NCI-H82 (cell line): ENCODE data around the gene ZDHHC8.

ENCODE experiments used
- DNase-seq: peaks from one replicate; lab custom pipeline; 2025; lab: John Stamatoyannopoulos, UW

ZDHHC8 gene

DNA sequence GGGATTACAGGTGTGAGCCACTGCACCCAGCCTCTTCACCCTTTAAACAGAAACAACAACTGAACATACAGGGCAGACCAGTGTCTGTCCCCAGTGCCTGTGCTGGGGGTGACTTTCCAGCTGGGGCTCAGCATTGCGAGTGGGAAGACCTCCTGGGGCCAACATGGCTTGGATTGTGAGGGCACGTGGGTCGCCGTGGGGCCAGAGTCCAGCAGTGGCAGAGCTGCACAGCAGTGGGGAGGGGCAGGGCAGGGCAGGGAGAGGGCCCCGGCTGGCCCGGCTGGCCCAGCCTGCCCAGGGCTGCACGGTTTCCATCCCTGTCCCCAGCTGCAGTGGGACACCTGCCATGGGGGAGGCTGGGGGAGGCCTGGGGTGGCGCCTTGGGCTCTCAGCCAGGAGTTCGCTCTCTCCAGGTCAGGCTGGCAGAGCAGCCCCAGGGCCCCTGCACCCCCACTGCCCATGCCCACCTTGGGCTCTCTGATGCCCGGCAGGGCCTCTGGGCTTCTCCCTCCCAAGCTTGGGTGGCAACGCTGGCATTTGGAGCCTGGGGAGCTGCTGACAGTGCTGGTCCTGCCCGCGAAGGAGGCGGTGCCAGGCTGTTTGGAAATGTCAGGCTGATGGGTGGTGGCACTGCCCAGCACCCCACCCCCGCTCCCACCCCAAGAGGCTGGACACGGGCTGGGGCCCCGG lies 49.7 kb downstream of the ZDHHC8 start:
- DNase-seq, result no peak

DNA sequence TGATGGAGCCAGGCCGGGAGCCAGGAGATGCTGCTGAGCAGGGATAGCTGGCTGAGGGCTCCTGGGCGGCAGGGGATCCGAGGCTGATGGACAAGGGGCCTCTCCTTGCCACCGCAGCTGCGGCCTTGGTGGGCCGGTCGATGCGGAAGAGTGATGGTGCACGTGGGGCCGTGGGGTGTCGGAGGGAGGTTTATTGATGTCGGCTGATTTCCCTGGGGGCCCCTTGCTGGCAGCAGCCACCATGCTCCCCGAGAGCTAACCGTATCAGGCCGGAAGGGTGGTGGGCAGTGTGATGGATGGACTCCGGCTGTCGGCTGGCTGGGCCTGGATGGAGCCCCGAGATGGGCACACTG lies 50.3 kb downstream of the ZDHHC8 start:
- no peak for DNase-seq

DNA sequence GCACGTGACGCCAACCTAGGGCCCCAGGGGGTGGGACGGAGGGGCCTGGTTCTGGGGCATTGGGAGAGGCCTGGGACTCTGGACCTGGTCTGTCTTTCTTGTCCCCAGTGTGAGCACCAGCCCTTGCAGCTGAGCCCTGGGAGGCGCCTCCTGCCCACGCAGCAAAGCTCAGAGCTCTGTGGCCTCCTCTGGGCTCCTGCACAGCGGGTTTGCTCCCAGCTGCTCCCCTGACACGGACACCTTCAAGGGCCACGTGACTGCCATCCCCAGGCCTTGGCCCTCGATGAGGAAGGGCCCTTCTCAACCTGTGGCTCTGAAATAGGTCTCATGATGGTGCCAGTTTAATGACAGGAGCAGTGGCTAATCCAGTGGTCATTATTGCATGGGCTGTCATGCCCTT lies 50.8 kb downstream of the ZDHHC8 start:
- DNase-seq, result no peak

DNA sequence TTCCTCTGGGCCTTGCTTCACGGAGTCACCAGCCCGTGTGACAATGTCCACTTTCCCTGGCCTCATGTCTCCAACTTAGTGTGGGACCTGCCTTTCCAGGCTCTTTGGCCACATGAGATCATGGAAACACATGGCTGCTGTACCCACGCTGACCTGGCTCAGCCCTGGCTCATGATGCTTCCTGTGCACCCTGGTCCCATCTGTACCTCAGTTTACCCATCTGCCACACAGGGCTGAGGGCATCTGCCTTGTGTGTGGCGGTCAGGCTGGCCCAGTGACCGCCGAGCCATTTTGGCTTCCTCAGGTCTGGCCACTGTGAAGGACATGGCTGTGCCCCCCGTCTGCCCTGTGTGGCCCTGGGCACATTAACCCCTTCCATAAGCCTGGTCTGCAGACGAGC lies 51.5 kb downstream of the ZDHHC8 start:
- no peak for DNase-seq

DNA sequence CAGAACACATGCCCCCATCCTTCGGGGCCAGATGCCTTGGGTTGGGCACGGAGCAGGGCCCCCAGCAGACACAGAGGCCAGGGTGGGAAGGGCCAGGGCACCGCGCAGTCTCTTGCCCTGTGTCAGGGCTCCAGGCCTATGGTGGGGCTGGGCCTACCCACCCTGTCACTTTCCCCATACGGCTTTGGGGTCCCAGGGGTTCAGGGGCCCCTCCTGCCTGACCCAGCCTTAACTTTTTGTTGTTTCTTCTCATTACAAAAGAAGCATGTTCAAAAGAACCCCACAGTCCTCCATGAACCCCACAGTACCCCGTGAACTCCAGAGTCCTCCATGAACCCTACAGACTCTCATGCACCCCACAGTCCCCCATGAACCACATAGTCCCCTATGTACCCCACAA lies 52.2 kb downstream of the ZDHHC8 start:
- no peak for DNase-seq

DNA sequence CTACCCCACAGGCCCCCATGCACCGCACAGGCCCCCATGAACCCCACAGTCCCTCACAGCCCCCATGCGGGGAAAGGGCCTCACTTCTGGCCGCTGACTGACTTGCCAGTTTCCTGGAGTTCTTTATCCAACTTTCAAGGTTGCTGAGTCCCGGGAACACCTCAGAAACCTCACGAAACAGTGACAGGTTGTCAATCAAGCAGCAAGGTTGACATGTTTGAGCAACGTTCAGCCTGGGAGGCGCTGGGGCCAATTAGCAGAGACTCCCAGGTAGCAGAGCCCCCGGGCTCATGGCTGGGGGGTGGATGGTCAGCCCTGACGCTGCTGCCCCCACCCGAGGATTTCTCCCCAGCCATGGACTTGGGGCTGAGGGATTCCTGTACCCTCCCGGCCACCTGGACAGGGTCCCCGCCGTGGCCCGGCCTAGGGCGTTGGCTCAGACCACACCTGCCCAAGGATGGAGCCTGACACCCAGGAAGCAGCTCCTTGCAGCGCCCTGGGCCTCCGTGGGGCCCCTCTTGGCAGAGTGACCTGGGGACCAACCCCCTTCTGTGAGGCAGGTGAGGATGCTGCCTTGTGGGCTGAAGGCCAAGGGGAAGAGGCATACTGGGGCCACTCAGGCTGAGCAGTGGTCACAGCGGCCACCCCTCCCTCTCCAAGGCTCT lies 53.0 kb downstream of the ZDHHC8 start:
- no peak for DNase-seq

DNA sequence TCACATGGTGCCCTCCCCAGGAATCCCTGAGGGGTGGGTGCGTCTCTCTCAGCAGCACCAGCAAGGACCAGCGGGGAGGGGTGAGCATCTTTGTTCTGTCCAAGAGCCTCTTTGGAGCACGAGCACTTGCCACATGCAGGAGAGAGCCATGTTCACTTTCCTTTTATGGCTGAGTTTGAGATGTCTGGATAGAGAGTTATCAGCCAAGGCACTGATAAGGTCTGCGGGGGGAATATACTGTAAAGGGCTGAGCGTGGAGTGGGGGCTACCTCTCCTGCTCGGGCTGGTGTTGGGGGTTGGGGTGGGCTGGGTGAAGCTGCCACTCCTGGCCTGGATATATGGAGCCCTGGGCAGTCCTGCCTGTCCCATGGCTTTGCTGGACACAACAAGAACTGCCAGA lies 54.1 kb downstream of the ZDHHC8 start:
- DNase-seq, result no peak

DNA sequence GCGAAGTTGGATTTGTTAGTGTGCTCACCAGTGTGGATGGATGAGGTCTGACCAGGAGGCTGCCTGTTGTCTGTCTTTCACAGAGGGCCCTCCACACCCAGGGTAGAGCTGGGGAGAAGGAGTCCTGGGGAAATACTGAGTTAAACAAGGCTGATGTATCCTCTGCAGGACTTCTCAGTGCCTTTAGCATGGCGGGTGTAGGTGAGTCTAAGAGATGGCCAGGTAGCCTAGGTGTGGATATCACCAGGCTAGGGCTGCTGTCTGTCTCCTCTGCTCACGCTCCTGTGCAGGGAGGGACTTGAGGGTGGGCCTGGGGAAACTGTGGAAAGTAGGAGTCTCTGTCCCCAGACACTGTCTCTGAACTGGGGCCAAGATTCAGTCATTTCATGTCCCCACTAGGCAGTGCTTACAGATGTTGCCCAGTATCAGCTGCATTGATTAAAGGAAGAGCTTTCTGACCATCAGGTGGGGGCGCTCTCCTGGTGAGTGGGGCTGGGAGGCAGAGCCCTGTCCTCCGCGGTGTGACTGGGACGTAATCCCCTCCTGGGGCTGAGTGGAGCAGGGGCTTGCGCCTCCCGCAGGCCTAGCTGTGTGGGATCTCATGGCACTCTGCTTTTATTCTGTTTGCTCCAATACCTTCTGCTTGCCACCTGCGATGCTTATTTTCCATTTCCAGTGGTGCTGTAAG lies 54.7 kb downstream of the ZDHHC8 start:
- peak; percentile 80 for DNase-seq

DNA sequence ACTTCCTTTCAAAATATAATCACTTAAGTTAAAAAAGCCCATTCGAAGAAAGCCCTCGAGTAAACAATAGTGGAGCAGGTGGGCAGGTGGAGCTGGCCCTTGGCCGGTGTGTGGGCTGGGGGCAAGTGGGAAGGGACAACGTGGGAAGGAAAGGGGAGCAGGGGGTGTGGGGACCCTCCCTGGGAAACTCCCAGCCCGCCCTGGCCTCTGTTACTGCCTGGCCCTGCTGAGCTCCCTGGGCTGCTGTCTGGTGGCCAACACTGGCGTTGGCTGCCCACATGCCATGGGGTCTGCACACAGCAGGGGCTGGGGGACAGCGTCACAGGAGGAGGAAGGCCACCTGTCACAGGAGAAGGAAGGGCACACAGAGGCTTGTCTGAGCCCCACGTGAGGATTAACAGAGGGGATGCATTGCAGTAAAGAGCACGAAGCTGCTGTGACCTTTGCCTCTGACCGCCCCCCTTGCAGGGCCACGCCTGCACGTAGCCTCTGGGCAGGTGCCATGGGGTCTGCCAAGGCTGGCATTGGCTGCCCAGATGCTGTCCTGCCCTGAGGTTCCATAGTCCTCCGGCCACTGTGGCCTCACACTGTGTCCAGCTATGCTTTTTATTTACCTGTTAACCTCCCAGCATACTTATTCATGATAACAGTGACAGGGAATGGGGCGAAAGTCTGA lies 55.4 kb downstream of the ZDHHC8 start:
- DNase-seq, result peak; percentile 5

DNA sequence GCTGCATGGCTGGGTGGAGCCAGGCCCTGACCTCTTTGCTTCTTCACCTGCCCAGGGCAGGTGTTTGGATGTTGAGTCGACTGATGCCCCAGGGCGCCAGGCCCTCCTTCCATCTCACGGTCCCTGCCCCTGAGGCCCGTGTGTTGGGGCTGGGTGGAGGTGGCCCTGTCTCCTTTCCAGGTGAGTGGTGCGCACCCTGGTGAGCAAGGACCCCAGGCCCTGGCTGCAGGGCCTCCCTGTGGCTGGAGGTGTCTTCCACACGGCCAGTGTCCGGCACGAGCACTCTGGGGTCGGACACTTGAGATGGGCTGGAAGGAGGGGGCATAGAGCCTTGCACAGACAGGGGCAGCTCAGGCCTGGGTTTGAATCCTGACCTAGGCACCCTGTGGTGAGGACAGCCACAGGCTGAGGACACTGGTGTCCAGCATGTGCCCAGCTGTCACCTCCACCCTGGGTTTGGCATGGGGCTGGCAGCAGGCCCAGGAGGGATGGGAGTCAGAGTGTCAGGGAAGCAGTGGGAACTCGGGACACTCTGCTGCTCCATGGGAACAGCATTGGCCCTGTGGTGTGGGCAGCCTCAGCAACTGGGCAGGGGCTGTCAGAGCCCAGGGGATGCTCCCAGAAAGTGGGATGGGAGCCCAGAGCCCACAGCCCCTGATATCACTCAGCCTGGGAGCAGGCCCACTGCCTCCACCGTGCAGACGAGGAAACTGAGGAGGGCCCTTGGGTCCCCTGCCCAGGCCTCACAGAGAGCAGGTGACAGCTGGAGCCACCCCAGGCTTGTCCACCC lies 56.4 kb downstream of the ZDHHC8 start:
- no peak for DNase-seq

DNA sequence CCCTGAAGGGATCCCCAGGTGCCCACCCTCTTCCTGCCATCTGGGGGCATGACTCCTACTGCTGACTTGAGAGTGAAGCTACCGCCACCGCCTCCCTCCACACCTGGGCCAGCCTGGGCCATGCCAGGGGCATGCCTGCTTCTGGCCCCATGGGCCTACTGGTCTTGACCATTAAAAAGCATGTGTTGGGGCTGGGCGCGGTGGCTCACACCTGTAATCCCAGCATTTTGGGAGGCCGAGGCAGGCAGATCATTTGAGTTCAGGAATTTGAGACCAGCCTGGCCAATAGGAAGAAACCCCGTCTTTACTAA lies 56.9 kb downstream of the ZDHHC8 start:
- DNase-seq, result no peak

DNA sequence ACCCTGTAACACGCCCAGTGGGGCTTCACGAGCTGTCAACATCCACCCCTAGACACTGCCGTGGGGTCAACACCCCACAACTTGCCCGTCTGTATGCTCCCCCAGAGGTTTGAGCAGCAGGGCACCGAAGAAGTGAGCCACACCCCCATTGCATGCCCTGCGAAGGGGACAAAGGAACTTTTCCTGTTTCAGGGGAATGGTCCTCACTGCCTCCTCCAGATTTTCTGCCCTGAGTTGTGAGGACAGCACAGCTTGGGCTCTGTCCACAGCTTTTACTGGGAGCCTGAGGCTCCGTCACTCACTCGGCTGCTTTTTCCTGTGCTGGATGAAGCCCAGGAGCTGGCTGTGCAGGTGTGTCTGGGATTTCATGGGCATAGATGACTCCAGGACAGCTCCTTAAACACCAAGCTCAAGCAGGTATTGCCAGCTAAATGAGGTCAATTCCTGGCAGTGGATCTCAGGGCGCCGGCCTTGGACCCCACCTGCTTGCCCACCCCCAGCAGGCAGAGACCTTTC lies 59.5 kb downstream of the ZDHHC8 start:
- DNase-seq, result no peak

DNA sequence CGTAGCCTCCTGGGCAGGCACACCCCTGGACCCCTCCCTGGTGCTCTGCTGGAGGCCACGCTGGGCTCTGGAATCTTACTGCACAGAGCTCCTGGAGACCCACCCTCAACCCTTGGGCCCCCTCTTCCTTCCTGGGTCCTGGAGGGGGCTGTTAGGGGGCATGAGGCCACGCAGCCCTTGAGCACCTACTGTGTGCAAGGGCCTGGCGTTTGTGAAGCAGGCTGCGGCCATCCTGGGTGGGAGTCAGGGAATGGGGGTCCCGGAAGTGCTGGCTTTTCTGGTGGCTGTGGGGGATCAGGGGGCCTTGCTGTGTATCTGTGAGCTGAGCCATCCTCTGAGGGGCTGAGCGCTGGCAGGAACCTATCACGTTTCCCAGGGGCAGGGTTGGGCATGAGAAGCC lies 60.2 kb downstream of the ZDHHC8 start:
- no peak for DNase-seq

DNA sequence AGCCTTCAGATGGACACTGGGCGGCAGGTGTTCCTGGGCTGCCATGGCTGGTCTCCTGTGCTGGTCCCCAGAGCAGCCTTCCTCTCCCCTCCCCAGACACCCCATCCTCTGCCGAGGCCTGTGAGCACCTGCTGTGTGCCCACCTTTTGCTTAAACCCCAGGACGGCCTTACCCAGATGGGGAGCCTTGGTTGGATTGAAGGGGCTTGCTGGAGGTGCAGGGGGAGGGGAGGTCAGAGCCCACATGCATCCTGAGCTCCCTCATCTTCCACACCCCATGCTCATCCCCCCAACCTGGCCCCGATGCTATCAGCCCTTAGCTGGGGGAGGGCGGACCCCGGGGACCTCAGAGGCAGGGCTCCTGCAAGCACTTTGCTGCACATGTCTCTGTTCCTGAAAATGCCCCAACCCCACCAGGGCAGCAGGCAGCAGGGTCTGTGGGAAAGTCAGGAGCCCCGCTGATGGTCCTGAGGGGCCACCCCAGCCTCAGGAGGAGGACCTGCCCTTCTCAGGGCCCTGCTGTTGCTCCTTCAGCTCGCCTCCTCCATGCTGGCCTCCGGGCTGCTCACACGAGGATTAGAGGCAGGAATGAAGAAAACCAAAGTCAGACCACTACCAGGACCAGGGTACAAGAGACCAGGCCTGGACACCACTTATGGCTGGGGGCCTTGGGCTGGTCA lies 60.8 kb downstream of the ZDHHC8 start:
- DNase-seq, result no peak

DNA sequence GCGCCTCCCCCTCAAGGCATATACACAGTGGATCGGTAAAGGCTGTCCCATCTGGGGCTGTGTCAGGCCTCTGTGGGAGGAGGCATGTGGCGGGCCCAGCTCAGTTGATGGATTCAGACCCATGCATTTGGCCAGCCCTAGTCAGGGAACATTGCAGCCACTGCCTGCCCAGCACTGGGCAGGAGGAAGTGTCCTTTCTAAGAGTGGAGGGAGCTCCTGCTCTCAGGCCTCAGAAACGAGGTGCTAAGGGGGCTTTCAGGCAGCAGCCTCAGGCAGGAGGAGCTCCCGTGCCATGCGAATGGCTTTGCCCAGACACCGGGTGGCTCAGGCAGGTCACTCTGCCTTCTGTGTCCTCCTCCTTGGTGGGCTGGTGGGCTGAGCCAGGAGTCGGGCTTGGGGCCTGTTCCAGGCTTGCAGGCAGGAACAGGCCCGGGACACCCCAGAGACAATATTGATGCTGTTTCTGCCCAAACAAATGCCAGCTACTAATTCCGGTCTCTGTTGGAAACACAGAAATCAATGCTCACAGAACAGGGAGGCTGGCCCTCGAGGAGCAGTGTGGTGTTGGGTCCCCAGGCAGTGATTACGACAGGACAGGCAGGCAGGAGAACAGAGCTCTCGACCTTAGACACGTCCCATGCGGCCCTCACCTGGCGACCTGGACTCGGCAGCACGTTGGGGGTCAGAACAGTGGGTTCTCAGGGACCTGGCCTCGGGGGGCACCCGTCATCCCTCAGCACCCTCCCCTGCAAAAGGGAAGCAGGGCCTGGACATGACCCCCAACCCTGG lies 61.6 kb downstream of the ZDHHC8 start:
- DNase-seq, result no peak

DNA sequence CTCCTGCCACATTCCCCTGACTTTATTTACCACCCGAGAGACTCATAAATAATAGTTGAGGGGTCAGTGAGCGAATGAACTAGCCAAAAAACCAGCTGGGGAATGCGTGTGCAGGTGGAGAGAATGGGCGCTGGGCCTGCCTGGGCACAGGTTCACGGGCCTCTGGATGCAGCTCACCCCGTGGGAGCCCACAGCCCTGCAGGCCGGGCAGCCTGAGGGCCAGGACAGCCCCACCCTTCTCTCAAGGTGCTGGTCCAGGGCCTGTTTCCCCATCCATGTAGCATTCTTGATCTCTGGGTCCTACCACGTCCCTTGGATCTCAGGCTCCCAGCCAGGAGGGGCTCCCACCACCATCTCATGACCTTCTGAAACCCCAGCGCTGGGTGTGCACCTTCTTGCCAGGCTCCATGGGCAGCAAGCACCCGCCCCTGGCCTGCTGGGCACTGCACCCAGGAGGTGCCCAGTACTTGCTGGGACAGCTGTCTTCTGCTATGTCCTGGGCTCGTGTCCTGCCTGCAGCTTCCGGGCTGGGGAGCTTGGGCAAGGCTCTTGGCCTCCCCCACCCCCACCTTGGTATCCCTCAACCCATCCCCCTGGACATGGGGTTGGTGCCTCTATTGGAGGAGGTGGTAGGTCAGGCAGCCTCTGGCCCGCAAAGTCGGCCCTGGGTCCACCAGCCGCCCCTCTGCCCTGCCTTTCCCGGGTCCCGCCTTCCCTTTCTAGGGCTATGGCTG lies 62.3 kb downstream of the ZDHHC8 start:
- DNase-seq, result no peak

DNA sequence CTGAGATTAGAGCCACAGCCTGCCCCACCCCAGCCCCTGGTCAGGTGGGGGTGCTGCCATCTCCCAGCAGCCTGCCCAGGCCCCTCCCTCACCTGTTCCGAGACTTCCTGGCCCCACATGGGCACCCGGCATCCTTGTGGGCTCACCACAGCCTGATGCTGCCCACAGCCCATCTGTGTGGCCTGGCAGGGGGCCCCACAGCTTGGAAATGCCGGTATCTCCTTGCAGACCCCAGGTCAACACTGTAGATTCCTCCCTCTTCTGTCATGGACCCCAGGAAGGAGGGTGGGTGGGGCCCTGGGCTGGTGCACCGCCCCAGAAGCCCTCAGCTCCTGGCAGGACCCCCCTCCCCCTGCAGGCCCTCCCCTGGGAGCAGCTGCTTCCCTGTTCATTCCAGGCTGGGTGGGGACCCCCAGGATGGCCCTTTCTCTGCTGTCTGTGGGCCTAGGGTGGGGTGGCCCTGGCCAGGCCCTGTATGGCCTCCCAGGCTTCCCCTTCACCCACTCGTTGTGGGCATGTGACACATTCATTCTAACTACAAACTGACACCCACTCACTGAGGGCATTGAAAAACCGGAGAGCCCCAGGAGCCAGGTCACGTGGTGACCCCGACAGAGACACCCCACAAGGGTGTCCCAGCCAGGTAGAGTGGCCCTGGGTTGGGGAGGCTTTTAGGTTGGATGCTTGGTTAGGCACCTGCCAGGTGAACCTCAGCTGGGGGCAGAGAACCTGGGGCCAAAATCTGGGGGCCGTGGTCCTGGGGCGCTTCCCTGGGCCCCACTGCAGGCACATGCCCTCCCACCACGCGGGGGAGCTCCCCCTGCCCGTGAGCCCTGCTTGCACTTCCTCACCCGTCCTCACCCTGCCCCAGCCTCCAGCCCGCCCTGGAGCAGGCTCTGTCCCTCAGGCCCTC lies 63.3 kb downstream of the ZDHHC8 start:
- DNase-seq, result no peak

DNA sequence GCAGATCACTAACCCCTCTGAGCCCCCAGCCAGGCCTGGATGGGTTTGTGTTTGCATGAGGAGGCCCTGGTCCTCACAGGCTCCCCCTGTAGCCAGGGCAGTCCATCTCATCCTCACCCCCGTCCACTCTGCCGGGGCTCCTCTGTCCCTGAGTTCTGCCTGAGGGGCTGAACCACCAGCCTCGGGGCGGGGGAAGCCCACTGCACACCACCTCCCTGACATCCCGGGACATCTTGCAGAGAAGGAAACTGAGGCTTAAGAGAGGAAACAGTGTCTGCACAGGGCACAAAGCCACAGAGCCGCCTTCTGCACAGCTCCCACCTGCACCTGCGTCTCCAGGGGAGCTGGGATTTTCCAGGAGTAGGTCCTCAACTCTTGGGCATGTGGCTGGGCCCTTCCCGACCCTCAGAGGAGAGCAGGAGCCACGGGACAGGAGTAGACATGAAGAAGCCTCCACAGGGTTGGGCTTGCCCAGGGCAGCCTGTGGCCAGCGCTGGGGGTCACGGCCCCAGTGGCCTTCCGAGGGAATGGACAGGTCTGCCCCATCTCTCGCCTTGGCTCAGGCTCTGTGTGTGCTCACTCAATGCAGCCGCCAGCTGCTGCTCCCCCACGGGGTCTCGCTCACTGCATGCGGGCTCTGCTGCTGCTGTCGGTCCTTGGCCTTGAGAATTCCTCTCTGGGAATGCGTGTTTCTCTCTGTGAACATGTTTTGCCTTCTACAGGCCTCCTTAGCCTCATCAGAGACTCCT lies 64.7 kb downstream of the ZDHHC8 start:
- no peak for DNase-seq
